H1 (cell line): ENCODE results near the gene CHD2. TPM values are rescaled to one million over a fixed set of nuclear protein-coding genes. Genes with fewer than 3 reads are reported as not detected.

Experiments used
- BRCA1 ChIP-seq: IDR thresholded peaks from 2 replicates; pipeline ENCODE4 v1.6.1; 2012; ENCODE audit warnings: low read depth, low read length, improper control_type of control experiment
- FOSL1 ChIP-seq: IDR thresholded peaks from 2 replicates; pipeline ENCODE4 v1.6.1; 2011; ENCODE audit warnings: mild to moderate bottlenecking, low read depth, low read length, moderate library complexity; ENCODE audit not compliant: insufficient read depth
- GTF2F1 ChIP-seq: IDR thresholded peaks from 2 replicates; pipeline ENCODE4 v1.6.1; 2012; ENCODE audit warnings: low read depth, low read length, improper control_type of control experiment, borderline replicate concordance
- NRF1 ChIP-seq: IDR thresholded peaks from 2 replicates; pipeline ENCODE4 v1.6.1; 2011; ENCODE audit warnings: mild to moderate bottlenecking, low read depth, low read length, improper control_type of control experiment
- RFX5 ChIP-seq: IDR thresholded peaks from 2 replicates; pipeline ENCODE4 v1.6.1; 2011; ENCODE audit warnings: low read depth, low read length, improper control_type of control experiment, borderline replicate concordance
- RXRA ChIP-seq: IDR thresholded peaks from 2 replicates; pipeline ENCODE4 v1.6.1; 2011; ENCODE audit warnings: low read depth, mild to moderate bottlenecking, low read length, moderate library complexity; ENCODE audit not compliant: insufficient read depth
- SUZ12 ChIP-seq: fragments of 200-600 bp; sonication (generic); IDR thresholded peaks from 2 replicates; pipeline ENCODE4 v1.6.1; 2012; ENCODE audit warnings: mild to moderate bottlenecking, inconsistent platforms, low read length, moderate library complexity, mixed read lengths
- TAF1 ChIP-seq: IDR thresholded peaks from 2 replicates; pipeline ENCODE4 v1.6.1; 2011; ENCODE audit warnings: mild to moderate bottlenecking, low read depth, low read length
- TCF12 ChIP-seq: IDR thresholded peaks from 2 replicates; pipeline ENCODE4 v1.6.1; 2011; ENCODE audit warnings: low read depth, mild to moderate bottlenecking, low read length
- TEAD4 ChIP-seq: IDR thresholded peaks from 2 replicates; pipeline ENCODE4 v1.6.1; 2012; ENCODE audit warnings: low read depth, low read length, inconsistent platforms, mixed read lengths
- polyA plus RNA-seq, 7 experiments: library from polyadenylated mRNA; depleted of rRNA in 3 of 7; stranded (reverse) in 5 of 7; unstranded in 2 of 7; fragments of >200 nt in 5 of 7; fragments of 200-250 nt in 2 of 7; gene quantifications; 1 replicate in 5 of 7; 2 replicates in 1 of 7; 4 replicates in 1 of 7; pipeline versions ENCODE4 v1.2.1 to v1.2.3, GENCODE V29; 2011 to 2013; ENCODE audit warnings: missing spikeins in 2 of 7, mixed read lengths in 2 of 7
- total RNA-seq: library from RNA; stranded (reverse); fragmentation: NEBNext Ultra II Directional; extraction: Animal tissue kit (Norgen Biotek cat#: 25700); gene quantifications from 2 replicates; pipeline ENCODE4 v1.2.1, GENCODE V29; 2021
- TF ChIP-seq, protein P1 (sequence below): fragments of 300-600 bp; sonication (generic); IDR thresholded peaks from 2 replicates; pipeline ENCODE4 v1.7.1; 2012; ENCODE audit warnings: low read length, moderate library complexity, mild to moderate bottlenecking, inconsistent platforms; ENCODE audit not compliant: insufficient replicate concordance

CHD2 gene
- total and polyA plus RNA-seq, 2 of the 8 experiments (the other 6 are each of a cell fraction or from before 2014, with no cell fraction given), result 28.8 to 70.0 TPM

DNA sequence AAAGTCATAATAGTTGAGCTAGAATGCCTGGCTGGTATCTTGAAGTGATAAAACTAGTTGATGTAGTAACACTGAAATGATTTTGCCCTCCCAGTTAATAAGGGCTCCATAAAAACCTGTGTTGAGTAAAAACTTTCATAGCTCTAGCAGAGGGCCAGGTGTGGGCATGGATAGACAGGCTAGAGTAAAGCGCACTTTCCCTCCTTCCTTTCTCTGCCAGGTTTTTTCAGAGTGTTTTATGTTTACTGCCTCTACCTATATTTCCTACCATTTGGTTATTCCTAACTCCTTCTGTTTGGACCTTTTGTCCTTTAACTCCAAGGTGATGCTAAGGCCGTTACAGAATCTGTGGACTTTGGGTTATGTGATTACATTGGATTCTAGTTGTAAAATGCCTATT lies 25.3 kb downstream of the CHD2 start (continued):
- TF ChIP-seq, protein P1, sequence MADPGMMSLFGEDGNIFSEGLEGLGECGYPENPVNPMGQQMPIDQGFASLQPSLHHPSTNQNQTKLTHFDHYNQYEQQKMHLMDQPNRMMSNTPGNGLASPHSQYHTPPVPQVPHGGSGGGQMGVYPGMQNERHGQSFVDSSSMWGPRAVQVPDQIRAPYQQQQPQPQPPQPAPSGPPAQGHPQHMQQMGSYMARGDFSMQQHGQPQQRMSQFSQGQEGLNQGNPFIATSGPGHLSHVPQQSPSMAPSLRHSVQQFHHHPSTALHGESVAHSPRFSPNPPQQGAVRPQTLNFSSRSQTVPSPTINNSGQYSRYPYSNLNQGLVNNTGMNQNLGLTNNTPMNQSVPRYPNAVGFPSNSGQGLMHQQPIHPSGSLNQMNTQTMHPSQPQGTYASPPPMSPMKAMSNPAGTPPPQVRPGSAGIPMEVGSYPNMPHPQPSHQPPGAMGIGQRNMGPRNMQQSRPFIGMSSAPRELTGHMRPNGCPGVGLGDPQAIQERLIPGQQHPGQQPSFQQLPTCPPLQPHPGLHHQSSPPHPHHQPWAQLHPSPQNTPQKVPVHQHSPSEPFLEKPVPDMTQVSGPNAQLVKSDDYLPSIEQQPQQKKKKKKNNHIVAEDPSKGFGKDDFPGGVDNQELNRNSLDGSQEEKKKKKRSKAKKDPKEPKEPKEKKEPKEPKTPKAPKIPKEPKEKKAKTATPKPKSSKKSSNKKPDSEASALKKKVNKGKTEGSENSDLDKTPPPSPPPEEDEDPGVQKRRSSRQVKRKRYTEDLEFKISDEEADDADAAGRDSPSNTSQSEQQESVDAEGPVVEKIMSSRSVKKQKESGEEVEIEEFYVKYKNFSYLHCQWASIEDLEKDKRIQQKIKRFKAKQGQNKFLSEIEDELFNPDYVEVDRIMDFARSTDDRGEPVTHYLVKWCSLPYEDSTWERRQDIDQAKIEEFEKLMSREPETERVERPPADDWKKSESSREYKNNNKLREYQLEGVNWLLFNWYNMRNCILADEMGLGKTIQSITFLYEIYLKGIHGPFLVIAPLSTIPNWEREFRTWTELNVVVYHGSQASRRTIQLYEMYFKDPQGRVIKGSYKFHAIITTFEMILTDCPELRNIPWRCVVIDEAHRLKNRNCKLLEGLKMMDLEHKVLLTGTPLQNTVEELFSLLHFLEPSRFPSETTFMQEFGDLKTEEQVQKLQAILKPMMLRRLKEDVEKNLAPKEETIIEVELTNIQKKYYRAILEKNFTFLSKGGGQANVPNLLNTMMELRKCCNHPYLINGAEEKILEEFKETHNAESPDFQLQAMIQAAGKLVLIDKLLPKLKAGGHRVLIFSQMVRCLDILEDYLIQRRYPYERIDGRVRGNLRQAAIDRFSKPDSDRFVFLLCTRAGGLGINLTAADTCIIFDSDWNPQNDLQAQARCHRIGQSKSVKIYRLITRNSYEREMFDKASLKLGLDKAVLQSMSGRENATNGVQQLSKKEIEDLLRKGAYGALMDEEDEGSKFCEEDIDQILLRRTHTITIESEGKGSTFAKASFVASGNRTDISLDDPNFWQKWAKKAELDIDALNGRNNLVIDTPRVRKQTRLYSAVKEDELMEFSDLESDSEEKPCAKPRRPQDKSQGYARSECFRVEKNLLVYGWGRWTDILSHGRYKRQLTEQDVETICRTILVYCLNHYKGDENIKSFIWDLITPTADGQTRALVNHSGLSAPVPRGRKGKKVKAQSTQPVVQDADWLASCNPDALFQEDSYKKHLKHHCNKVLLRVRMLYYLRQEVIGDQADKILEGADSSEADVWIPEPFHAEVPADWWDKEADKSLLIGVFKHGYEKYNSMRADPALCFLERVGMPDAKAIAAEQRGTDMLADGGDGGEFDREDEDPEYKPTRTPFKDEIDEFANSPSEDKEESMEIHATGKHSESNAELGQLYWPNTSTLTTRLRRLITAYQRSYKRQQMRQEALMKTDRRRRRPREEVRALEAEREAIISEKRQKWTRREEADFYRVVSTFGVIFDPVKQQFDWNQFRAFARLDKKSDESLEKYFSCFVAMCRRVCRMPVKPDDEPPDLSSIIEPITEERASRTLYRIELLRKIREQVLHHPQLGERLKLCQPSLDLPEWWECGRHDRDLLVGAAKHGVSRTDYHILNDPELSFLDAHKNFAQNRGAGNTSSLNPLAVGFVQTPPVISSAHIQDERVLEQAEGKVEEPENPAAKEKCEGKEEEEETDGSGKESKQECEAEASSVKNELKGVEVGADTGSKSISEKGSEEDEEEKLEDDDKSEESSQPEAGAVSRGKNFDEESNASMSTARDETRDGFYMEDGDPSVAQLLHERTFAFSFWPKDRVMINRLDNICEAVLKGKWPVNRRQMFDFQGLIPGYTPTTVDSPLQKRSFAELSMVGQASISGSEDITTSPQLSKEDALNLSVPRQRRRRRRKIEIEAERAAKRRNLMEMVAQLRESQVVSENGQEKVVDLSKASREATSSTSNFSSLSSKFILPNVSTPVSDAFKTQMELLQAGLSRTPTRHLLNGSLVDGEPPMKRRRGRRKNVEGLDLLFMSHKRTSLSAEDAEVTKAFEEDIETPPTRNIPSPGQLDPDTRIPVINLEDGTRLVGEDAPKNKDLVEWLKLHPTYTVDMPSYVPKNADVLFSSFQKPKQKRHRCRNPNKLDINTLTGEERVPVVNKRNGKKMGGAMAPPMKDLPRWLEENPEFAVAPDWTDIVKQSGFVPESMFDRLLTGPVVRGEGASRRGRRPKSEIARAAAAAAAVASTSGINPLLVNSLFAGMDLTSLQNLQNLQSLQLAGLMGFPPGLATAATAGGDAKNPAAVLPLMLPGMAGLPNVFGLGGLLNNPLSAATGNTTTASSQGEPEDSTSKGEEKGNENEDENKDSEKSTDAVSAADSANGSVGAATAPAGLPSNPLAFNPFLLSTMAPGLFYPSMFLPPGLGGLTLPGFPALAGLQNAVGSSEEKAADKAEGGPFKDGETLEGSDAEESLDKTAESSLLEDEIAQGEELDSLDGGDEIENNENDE, result no peak
- no peak for TF ChIP-seq TCF12
- TF ChIP-seq TAF1, result no peak
- TF ChIP-seq BRCA1, result no peak
- TF ChIP-seq SUZ12, result no peak
- TF ChIP-seq NRF1, result no peak
- no peak for TF ChIP-seq FOSL1
- TF ChIP-seq TEAD4, result no peak
- no peak for TF ChIP-seq RFX5
- no peak for TF ChIP-seq GTF2F1
- TF ChIP-seq RXRA, result no peak
